OCI-LY1 (cell line): ENCODE data around the gene NUBPL.

Experiments used
- EZH2 ChIP-seq: fragments of 200-600 bp; sonication (generic), shearing (Covaris generic); IDR thresholded peaks from 2 replicates; pipeline ENCODE4 v1.8.0; 2017; ENCODE audit warnings: borderline replicate concordance, mixed run types, mild to moderate bottlenecking, antibody characterized with exemption, low read length, moderate library complexity, mixed read lengths
- TF ChIP-seq, protein P1 (sequence below): fragments of 200-600 bp; sonication (generic), shearing (Covaris generic); IDR thresholded peaks from 2 replicates; pipeline ENCODE4 v1.5.1; 2017; ENCODE audit warnings: mild to moderate bottlenecking, antibody characterized with exemption, low read length, moderate library complexity, mixed read lengths

GRCh38 chr14:31855262-31855661, 294.1 kb downstream of the NUBPL start:
- TF ChIP-seq, protein P1, sequence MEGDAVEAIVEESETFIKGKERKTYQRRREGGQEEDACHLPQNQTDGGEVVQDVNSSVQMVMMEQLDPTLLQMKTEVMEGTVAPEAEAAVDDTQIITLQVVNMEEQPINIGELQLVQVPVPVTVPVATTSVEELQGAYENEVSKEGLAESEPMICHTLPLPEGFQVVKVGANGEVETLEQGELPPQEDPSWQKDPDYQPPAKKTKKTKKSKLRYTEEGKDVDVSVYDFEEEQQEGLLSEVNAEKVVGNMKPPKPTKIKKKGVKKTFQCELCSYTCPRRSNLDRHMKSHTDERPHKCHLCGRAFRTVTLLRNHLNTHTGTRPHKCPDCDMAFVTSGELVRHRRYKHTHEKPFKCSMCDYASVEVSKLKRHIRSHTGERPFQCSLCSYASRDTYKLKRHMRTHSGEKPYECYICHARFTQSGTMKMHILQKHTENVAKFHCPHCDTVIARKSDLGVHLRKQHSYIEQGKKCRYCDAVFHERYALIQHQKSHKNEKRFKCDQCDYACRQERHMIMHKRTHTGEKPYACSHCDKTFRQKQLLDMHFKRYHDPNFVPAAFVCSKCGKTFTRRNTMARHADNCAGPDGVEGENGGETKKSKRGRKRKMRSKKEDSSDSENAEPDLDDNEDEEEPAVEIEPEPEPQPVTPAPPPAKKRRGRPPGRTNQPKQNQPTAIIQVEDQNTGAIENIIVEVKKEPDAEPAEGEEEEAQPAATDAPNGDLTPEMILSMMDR, result no peak
- no peak for TF ChIP-seq EZH2
